Neural crest cell (in vitro differentiated cells): ENCODE measurements around the gene ACKR3. TPM values are rescaled to one million over a fixed set of nuclear protein-coding genes. Genes with fewer than 3 reads are reported as not detected.

Experiments used
- DNase-seq: peaks from one replicate; pipeline ENCODE4 v3.0.0; 2021; ENCODE audit warnings: low read depth, mixed read lengths, low spot score
- H3K27ac Mint-ChIP-seq: one replicate; pipeline ENCODE4 v1.8.0; 2021; ENCODE audit warnings: mild to moderate bottlenecking, mixed read lengths; ENCODE audit not compliant: unreplicated experiment
- H3K27me3 Mint-ChIP-seq: 2 replicates; pipeline ENCODE4 v1.8.0; 2021; ENCODE audit warnings: low read depth, mild to moderate bottlenecking, mixed read lengths
- H3K36me3 Mint-ChIP-seq: 2 replicates; pipeline ENCODE4 v1.8.0; 2021; ENCODE audit warnings: low read depth, mild to moderate bottlenecking, mixed read lengths
- H3K4me1 Mint-ChIP-seq: 2 replicates; pipeline ENCODE4 v1.8.0; 2021; ENCODE audit warnings: mixed read lengths
- H3K4me3 Mint-ChIP-seq: one replicate; pipeline ENCODE4 v1.8.0; 2021; ENCODE audit warnings: mild to moderate bottlenecking, mixed read lengths
- H3K9me3 Mint-ChIP-seq: 2 replicates; pipeline ENCODE4 v1.8.0; 2021; ENCODE audit warnings: mixed read lengths
- total RNA-seq: library from RNA; stranded (reverse); gene quantifications from 2 replicates; pipeline ENCODE4 v1.2.1, GENCODE V29; 2021
- TF ChIP-seq, protein P1 (sequence below): fragments of 200-600 bp; sonication (generic); conservative IDR thresholded peaks from 2 replicates; pipeline ENCODE4 v1.5.0; 2021; ENCODE audit warnings: antibody characterized with exemption, mild to moderate bottlenecking

Gene ACKR3
- total RNA-seq, 1 donor from 2014 or later: 24.5 TPM

DNA sequence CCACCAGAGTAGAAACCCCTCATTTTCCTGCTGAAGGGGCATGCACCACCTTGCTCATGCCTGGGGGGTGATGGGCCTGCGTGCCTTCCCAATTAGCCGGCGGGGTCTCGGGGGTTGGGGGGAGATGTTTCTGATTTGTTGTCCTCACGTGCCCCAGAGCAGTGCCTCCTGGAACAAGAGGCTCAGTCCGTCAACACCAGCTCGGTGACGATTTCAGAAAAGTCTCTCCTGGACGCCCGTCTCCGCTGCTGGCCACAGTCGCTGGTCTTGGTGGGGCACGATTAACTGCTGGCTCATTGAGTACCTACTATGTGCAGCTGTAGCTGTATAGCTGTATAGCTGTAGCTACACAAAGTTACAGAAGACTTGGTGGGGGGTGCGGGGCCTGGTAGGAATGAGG is 4.4 kb downstream of the ACKR3 start:
- Mint-ChIP-seq H3K36me3 (peaks cover 7% of the 10 kb centered on the region), H3K9me3 (no peaks in the 10 kb centered on the region), H3K4me1 (peaks cover 93% of the 10 kb centered on the region), H3K27me3 (peaks cover 6% of the 10 kb centered on the region), H3K27ac (no peak overlapping the region), H3K4me3 (peak overlapping the region; percentile 88)
- no peak for DNase-seq
- TF ChIP-seq, protein P1, sequence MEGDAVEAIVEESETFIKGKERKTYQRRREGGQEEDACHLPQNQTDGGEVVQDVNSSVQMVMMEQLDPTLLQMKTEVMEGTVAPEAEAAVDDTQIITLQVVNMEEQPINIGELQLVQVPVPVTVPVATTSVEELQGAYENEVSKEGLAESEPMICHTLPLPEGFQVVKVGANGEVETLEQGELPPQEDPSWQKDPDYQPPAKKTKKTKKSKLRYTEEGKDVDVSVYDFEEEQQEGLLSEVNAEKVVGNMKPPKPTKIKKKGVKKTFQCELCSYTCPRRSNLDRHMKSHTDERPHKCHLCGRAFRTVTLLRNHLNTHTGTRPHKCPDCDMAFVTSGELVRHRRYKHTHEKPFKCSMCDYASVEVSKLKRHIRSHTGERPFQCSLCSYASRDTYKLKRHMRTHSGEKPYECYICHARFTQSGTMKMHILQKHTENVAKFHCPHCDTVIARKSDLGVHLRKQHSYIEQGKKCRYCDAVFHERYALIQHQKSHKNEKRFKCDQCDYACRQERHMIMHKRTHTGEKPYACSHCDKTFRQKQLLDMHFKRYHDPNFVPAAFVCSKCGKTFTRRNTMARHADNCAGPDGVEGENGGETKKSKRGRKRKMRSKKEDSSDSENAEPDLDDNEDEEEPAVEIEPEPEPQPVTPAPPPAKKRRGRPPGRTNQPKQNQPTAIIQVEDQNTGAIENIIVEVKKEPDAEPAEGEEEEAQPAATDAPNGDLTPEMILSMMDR: no peak

DNA sequence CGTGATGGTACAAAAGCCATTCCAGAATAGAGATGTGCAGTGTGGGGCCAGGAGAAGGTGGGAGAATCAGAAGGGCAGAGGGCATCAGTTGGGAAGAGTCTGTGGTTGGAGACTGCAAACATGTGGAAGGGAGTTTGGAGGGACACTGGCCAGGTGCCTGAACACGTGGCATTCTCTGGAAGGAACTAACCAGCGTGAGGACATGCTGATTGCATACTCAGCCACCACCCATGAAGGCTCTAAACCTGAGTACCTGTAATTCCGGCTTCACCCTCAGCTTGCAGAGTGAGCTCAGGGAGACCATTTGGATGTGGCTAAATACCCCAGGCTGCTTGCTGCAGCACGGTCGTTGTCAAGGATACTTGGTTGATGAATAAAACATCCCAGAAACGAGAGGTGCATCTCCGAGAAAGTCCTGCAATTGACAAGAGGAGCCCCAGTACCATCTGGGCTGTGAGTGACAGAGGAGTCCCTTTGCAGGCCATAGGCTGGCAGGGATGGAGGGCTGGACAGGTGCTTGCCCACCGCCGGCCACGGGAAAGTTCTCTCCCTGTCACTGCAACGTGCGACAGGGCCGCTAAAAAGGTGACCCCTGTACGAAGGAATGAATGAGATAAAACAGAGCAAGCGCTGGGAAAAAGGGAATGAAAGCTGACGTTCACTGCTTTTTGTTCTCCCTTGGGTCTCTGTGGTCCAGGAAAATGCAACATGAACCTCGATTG is 5.0 kb downstream of the ACKR3 start:
- Mint-ChIP-seq H3K4me1 (peaks cover 94% of the 10 kb centered on the region), H3K4me3 (peak overlapping the region; percentile 88)

DNA sequence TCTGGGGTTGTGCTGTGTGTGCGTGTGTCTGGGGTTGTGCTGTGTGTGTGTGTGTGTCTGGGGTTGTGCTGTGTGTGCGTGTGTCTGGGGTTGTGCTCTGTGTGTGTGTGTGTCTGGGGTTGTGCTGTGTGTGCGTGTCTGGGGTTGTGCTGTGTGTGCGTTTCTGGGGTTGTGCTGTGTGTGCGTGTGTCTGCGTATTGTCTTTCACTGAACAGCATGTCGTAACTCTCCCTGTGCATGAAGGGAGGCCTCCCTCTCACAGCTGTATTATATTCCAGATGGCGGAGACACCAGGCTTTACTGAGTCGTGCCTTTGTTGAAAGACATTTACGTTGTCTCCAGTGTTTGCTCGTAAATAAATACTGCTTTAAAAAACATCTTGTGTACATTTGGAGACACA is 5.9 kb downstream of the ACKR3 start:
- DNase-seq: no peak

More for the DNA sequence above, 5.0 kb downstream of the ACKR3 start:
- H3K27me3 Mint-ChIP-seq: peaks cover 3% of the 10 kb centered on the region
- no peak overlapping the region for H3K27ac Mint-ChIP-seq
- peaks cover 7% of the 10 kb centered on the region for H3K36me3 Mint-ChIP-seq
- TF ChIP-seq, protein P1: no peak
- no peak for DNase-seq
- H3K9me3 Mint-ChIP-seq: no peaks in the 10 kb centered on the region

DNA sequence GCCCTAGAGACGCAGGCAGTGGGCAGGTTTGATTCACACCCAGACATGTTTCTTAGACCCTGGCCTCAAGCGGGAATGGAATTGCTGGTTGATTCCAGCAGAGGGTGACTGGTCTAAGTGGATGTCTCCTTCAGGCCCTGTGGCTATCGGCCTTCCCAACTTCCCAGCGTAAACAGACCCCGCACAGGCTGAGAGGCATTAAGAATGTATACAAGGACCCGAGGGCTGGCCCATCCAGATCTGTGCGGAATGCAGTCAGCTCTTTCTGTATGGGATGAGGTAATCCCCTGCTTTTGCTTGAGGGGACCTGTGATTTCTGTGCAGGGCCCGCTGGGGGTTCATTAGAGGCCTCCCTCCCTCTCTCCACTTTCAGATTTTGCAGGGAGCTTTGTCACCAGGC is 6.5 kb downstream of the ACKR3 start:
- peaks cover 85% of the 10 kb centered on the region for H3K4me1 Mint-ChIP-seq
- TF ChIP-seq, protein P1: peak; percentile 33
- peak overlapping the region; percentile 64 for H3K4me3 Mint-ChIP-seq
- H3K27me3 Mint-ChIP-seq: peaks cover 3% of the 10 kb centered on the region
- peak overlapping the region; percentile 75 for H3K27ac Mint-ChIP-seq
- DNase-seq: peak; percentile 22
- H3K9me3 Mint-ChIP-seq: no peaks in the 10 kb centered on the region
- peaks cover 16% of the 10 kb centered on the region for H3K36me3 Mint-ChIP-seq

More for the DNA sequence above, 5.9 kb downstream of the ACKR3 start:
- H3K36me3 Mint-ChIP-seq: peaks cover 10% of the 10 kb centered on the region
- TF ChIP-seq, protein P1: no peak
- H3K9me3 Mint-ChIP-seq: no peaks in the 10 kb centered on the region
- peaks cover 3% of the 10 kb centered on the region for H3K27me3 Mint-ChIP-seq
- peak overlapping the region; percentile 64 for H3K4me3 Mint-ChIP-seq
- peaks cover 90% of the 10 kb centered on the region for H3K4me1 Mint-ChIP-seq
- H3K27ac Mint-ChIP-seq: no peak overlapping the region

DNA sequence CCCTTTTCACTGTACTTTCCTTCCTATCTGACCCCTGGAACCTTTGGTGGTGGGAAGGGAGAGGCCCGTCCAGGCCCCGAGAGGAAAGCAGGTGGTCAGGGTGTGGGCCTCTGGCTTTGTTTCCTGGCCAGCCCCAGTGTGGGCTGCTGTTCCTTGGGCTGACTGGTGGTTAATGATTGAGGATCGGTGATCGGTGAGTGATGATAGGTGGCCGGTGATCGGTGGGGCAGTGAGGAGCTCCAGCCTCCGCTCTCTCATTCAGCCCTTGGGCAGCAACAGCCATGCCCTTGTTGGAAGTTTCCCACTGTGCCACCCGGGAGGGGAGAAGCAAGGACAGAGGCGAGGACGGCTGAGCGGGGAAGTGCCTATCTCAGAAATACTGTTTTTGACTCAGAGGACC is 7.3 kb downstream of the ACKR3 start:
- H3K27ac Mint-ChIP-seq: peak overlapping the region; percentile 96
- DNase-seq: no peak
- H3K4me1 Mint-ChIP-seq: peaks cover 76% of the 10 kb centered on the region
- H3K9me3 Mint-ChIP-seq: no peaks in the 10 kb centered on the region
- TF ChIP-seq, protein P1: no peak
- H3K4me3 Mint-ChIP-seq: peak overlapping the region; percentile 1
- peaks cover 3% of the 10 kb centered on the region for H3K27me3 Mint-ChIP-seq
- H3K36me3 Mint-ChIP-seq: peaks cover 21% of the 10 kb centered on the region
